ENCODE measurements around the gene TM4SF5.

TM4SF5 gene

GRCh38 chr17:4748686-4749085, 23.0 kb upstream of the TM4SF5 start:
- FAIRE-seq: no peak

GRCh38 chr17:4750606-4751005, 21.1 kb upstream of the TM4SF5 start:
- no peak for FAIRE-seq

GRCh38 chr17:4751932-4752331, 19.8 kb upstream of the TM4SF5 start:
- FAIRE-seq: no peak

- FAIRE-seq: no peak
These were observed 18.3 kb upstream of the TM4SF5 start for GRCh38 chr17:4753392-4753791.

- FAIRE-seq: no peak
These were observed 11.9 kb upstream of the TM4SF5 start for GRCh38 chr17:4759776-4760236.

GRCh38 chr17:4764595-4764994, 7.1 kb upstream of the TM4SF5 start:
- no peak for FAIRE-seq

- FAIRE-seq: no peak
These were observed 5.5 kb upstream of the TM4SF5 start for GRCh38 chr17:4766201-4766600.

GRCh38 chr17:4766723-4767122, 5.0 kb upstream of the TM4SF5 start:
- no peak for FAIRE-seq

- FAIRE-seq: no peak
These were observed 3.4 kb upstream of the TM4SF5 start for GRCh38 chr17:4768298-4768697.

- no peak for FAIRE-seq
These were observed 2.1 kb upstream of the TM4SF5 start for GRCh38 chr17:4769628-4770027.

- no peak for FAIRE-seq
These were observed 538 bp downstream of the TM4SF5 start for GRCh38 chr17:4772235-4772613.

GRCh38 chr17:4777969-4778760, 6.5 kb downstream of the TM4SF5 start:
- no peak for FAIRE-seq

- FAIRE-seq: no peak
These were observed 8.8 kb downstream of the TM4SF5 start for GRCh38 chr17:4780325-4780955.

GRCh38 chr17:4782652-4783051, 11.0 kb downstream of the TM4SF5 start:
- FAIRE-seq: no peak

GRCh38 chr17:4785311-4786105, 13.8 kb downstream of the TM4SF5 start:
- no peak for FAIRE-seq

GRCh38 chr17:4786106-4786511, 14.4 kb downstream of the TM4SF5 start, which contains the start of gene VMO1:
Gene VMO1 (minus strand): TSS chr17:4786364. CDS start chr17:4786352, 12 bp downstream.
- FAIRE-seq: no peak

- no peak for FAIRE-seq
These were observed 14.8 kb downstream of the TM4SF5 start for GRCh38 chr17:4786516-4786915.

GRCh38 chr17:4788159-4788806, 16.6 kb downstream of the TM4SF5 start:
- no peak for FAIRE-seq

GRCh38 chr17:4788807-4789700, 17.4 kb downstream of the TM4SF5 start, which contains the start of gene GLTPD2:
Gene GLTPD2 (plus strand): TSS chr17:4788964. CDS start chr17:4789012, 48 bp downstream.
- no peak for FAIRE-seq

GRCh38 chr17:4789701-4789950, 17.9 kb downstream of the TM4SF5 start:
- no peak for FAIRE-seq

- no peak for FAIRE-seq
These were observed 18.4 kb downstream of the TM4SF5 start for GRCh38 chr17:4789951-4790704.

All from TTC549 (cell line).